Activated naive CD8-positive, alpha-beta T cell treated with anti-CD3 and anti-CD28 coated beads, Interleukin-2, amount 10 ng/mL, durations not matched to agents 7 days and 5 days (primary cell): ENCODE results near the gene CEACAM16. TPM values are rescaled to one million over a fixed set of nuclear protein-coding genes. Genes with fewer than 3 reads are reported as not detected.

ENCODE experiments used
- microRNA-seq: library from miRNA; unstranded; fragments of <30 nt; microRNA quantifications from one replicate; pipeline ENCODE4 v1.2.0, GENCODE V29; 2022
- total RNA-seq, 2 experiments: library from RNA; stranded (reverse); gene quantifications; one replicate each; pipeline ENCODE4 v1.2.3, GENCODE V29; 2021

Gene CEACAM16
- total RNA-seq, 2 experiments from 2014 or later = not detected

Small RNA genes within 50 kb of the gene (microRNA-seq; reads per million reads assigned to microRNA genes)
- gene MIR4531 = not detected
- not detected for gene MIR8085

Other genes with a start within 250 kb of the CEACAM16 start
- gene ZNF180, start 198.6 kb upstream of the CEACAM16 start, total RNA-seq = 10 to 100 TPM; 15.4 to 16.4 TPM
- not detected for gene CEACAM20, start 169.5 kb upstream of the CEACAM16 start, total RNA-seq
- not detected for gene IGSF23, start 85.6 kb upstream of the CEACAM16 start, total RNA-seq
- gene PVR, start 55.2 kb upstream of the CEACAM16 start, total RNA-seq = 1 to 10 TPM; 3.5 to 4.2 TPM
- under 1 TPM in 1 of 2 experiments, not detected in 1; 0.40 TPM for gene CEACAM19, start 27.7 kb upstream of the CEACAM16 start, total RNA-seq
- 10 to 100 TPM; 25.0 to 28.8 TPM for gene BCL3, start 49.6 kb downstream of the CEACAM16 start, total RNA-seq
- not detected for gene CBLC, start 78.7 kb downstream of the CEACAM16 start, total RNA-seq
- gene BCAM, start 110.0 kb downstream of the CEACAM16 start, total RNA-seq = not detected
- 1 to 10 TPM; 1.9 to 2.4 TPM for gene NECTIN2, start 147.1 kb downstream of the CEACAM16 start, total RNA-seq
- 10 to 100 TPM; 50.3 to 53.5 TPM for gene TOMM40, start 192.1 kb downstream of the CEACAM16 start, total RNA-seq
- gene APOE, start 206.6 kb downstream of the CEACAM16 start, total RNA-seq = 10 to 100 TPM; 10.5 to 12.9 TPM
- 10 to 100 TPM; 11.6 to 12.7 TPM for gene APOC1, start 215.5 kb downstream of the CEACAM16 start, total RNA-seq
- gene APOC4, start 243.1 kb downstream of the CEACAM16 start, total RNA-seq = not detected
- not detected for gene APOC2, start 246.9 kb downstream of the CEACAM16 start, total RNA-seq